ENCODE results near the gene ZNF507.

GRCh38 chr19:32317086-32317485 lies 28.3 kb upstream of the ZNF507 start:
- no peak for TF ChIP-seq CTCF (IDR thresholded peaks at IDR 0.05; ENCODE audit: borderline replicate concordance, extremely low read depth, low read length, poor library complexity, severe bottlenecking)
- no peak for TF ChIP-seq EZH2 (IDR thresholded peaks at IDR 0.05; ENCODE audit: borderline replicate concordance, low read depth, low read length, severe bottlenecking)

Measured in DND-41 (cell line).